ENCODE results near the gene RGS7. TPM values are rescaled to one million over a fixed set of nuclear protein-coding genes. Genes with fewer than 3 reads are reported as not detected.

Gene RGS7
- total and polyA plus RNA-seq, 2 of the 8 experiments (the other 6 are each of a cell fraction or from before 2014, with no cell fraction given), result 1.6 to 3.0 TPM

DNA sequence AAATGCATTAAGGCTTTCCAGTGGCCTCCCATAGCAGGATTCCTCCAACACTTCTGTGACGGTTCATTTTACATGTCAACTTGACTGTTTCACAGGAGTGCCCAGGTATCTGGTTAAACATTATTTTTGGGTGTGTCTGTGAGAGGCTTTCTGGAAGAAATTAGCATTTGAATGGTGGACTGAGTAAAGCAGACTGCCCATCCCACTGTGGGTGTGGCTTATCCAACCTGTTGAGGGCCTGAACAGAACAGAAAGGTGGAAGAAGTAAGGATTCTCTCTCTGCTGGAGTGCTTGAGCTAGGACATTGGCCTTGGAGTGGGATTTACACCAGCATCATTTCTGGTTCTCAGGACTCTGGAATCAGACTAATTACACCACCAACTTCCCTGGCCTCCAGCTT is 85.6 kb downstream of the RGS7 start (continued):
- no peak for TF ChIP-seq CEBPB (IDR thresholded peaks at IDR 0.05; ENCODE audit: low read depth, low read length)
- no peak for TF ChIP-seq TCF12 (IDR thresholded peaks at IDR 0.05; ENCODE audit: low read depth, low read length)
- no peak for TF ChIP-seq NANOG (IDR thresholded peaks at IDR 0.05; ENCODE audit: insufficient read depth, low read depth, low read length, poor library complexity, severe bottlenecking)
- TF ChIP-seq ASH2L (IDR thresholded peaks at IDR 0.05; ENCODE audit: low read length), result no peak
